Right renal cortex interstitium (tissue), 3 donors: ENCODE measurements around the gene RABGGTA. TPM values are rescaled to one million over a fixed set of nuclear protein-coding genes. Genes with fewer than 3 reads are reported as not detected.
A peak's percentile ranks its signal among the peaks of the same experiment; 100 is the strongest.

ENCODE experiments used
- DNase-seq, 3 donors: peaks; one replicate each; pipeline ENCODE4 v3.0.0-alpha.2; 2013; ENCODE audit warnings: low read depth in 3 of 3, low spot score in 2 of 3
- polyA plus RNA-seq, 3 donors: library from polyadenylated mRNA; unstranded; fragments of 120-200 nt; gene quantifications; one replicate each; pipeline ENCODE4 v1.2.1, GENCODE V29; 2013; ENCODE audit not compliant: insufficient read length in 3 of 3

Gene RABGGTA
- polyA plus RNA-seq, 3 donors, result 18.2 to 19.0 (median 18.5) TPM

- no peak for DNase-seq
Observed at GRCh38 chr14:24304019-24304387, 32.6 kb upstream of the RABGGTA start.

GRCh38 chr14:24300326-24300980 is 29.1 kb upstream of the RABGGTA start:
- no peak for DNase-seq

GRCh38 chr14:24299255-24300191 is 28.1 kb upstream of the RABGGTA start, which contains the start of the genes DHRS1 and NOP9:
DHRS1 (minus strand) TSS chr14:24299780; CDS start chr14:24299106, 674 bp downstream.
NOP9 (plus strand) TSS chr14:24299850; CDS start chr14:24299955, 105 bp downstream.
- DNase-seq, result peak; percentile 83 to 85 (median 83)

- no peak for DNase-seq
Observed at GRCh38 chr14:24298892-24299254, 27.5 kb upstream of the RABGGTA start.

GRCh38 chr14:24297190-24297964 is 26.0 kb upstream of the RABGGTA start:
- DNase-seq, result no peak

- no peak for DNase-seq
Observed at GRCh38 chr14:24296341-24297157, 25.2 kb upstream of the RABGGTA start.

- no peak for DNase-seq
Observed at GRCh38 chr14:24293525-24293924, 22.1 kb upstream of the RABGGTA start.

GRCh38 chr14:24292118-24292807 is 20.9 kb upstream of the RABGGTA start:
- no peak for DNase-seq

- DNase-seq, result no peak
Observed at GRCh38 chr14:24291446-24292117, 20.2 kb upstream of the RABGGTA start.

- DNase-seq, result no peak
Observed at GRCh38 chr14:24290746-24291145, 19.3 kb upstream of the RABGGTA start.

GRCh38 chr14:24289649-24290280 is 18.4 kb upstream of the RABGGTA start:
- DNase-seq, result no peak

GRCh38 chr14:24286996-24287395 is 15.6 kb upstream of the RABGGTA start:
- no peak for DNase-seq

GRCh38 chr14:24285351-24285750 is 14.0 kb upstream of the RABGGTA start:
- DNase-seq, result no peak

GRCh38 chr14:24284501-24285035 is 13.2 kb upstream of the RABGGTA start:
- DNase-seq, result no peak

- no peak for DNase-seq
Observed at GRCh38 chr14:24283796-24284460, 12.5 kb upstream of the RABGGTA start.

- no peak for DNase-seq
Observed at GRCh38 chr14:24282736-24283135, 11.3 kb upstream of the RABGGTA start.

- DNase-seq, result no peak
Observed at GRCh38 chr14:24281636-24282035, 10.2 kb upstream of the RABGGTA start.
